Measurements from ENCODE around the gene SPEG. TPM values are rescaled to one million over a fixed set of nuclear protein-coding genes. Genes with fewer than 3 reads are reported as not detected.
A peak's percentile ranks its signal among the peaks of the same experiment; 100 is the strongest.

Gene SPEG
- total and polyA plus RNA-seq, 2 of the 13 experiments (the other 11 are each of a cell fraction or from before 2014, with no cell fraction given), result 0.18 to 0.24 TPM

- no peak for TF ChIP-seq RNF219 (CRISPR knock-in tag; IDR thresholded peaks at IDR 0.05)
- TF ChIP-seq TEF (CRISPR knock-in tag; IDR thresholded peaks at IDR 0.05), result no peak
- TF ChIP-seq MTF2 (CRISPR knock-in tag; IDR thresholded peaks at IDR 0.05; ENCODE audit: borderline replicate concordance), result no peak; the same call in 1 of the 2 replicates
- no peak for TF ChIP-seq CEBPZ (IDR thresholded peaks at IDR 0.05; ENCODE audit: low read length)
- no peak for TF ChIP-seq GPBP1L1 (CRISPR knock-in tag; IDR thresholded peaks at IDR 0.05)
- TF ChIP-seq MED8 (CRISPR knock-in tag; IDR thresholded peaks at IDR 0.05; ENCODE audit: insufficient replicate concordance), result peak; percentile 51
- 0 out of 2 replicates have a peak, but pooled peaks have one; percentile 45 for TF ChIP-seq ZNF556 (CRISPR knock-in tag; IDR thresholded peaks at IDR 0.05; ENCODE audit: borderline replicate concordance)
- TF ChIP-seq CBFB (CRISPR knock-in tag; IDR thresholded peaks at IDR 0.05), result no peak; the same call in 1 of the 2 replicates
- no peak for TF ChIP-seq NBN (conservative IDR thresholded peaks at IDR 0.05)
- TF ChIP-seq ZNF549 (CRISPR knock-in tag; IDR thresholded peaks at IDR 0.05), result no peak
- TF ChIP-seq SCMH1 (CRISPR knock-in tag; IDR thresholded peaks at IDR 0.05; ENCODE audit: borderline replicate concordance), result no peak
- TF ChIP-seq SP5 (CRISPR knock-in tag; IDR thresholded peaks at IDR 0.05; ENCODE audit: borderline replicate concordance, low read depth), result peak; percentile 91
- TF ChIP-seq ZNF670 (CRISPR knock-in tag; IDR thresholded peaks at IDR 0.05; ENCODE audit: borderline replicate concordance), result no peak
- TF ChIP-seq FOXO4 (CRISPR knock-in tag; conservative IDR thresholded peaks at IDR 0.05), result no peak
- TF ChIP-seq THAP7 (CRISPR knock-in tag; IDR thresholded peaks at IDR 0.05), result 0 out of 2 replicates have a peak, but pooled peaks have one; percentile 53
- peak; percentile 69; the same call in 1 of the 2 replicates for TF ChIP-seq ZSCAN25 (CRISPR knock-in tag; IDR thresholded peaks at IDR 0.05)
- TF ChIP-seq ZBTB26 (CRISPR knock-in tag; IDR thresholded peaks at IDR 0.05; ENCODE audit: borderline replicate concordance), result peak; percentile 56; the same call in 1 of the 2 replicates
These were observed 47.1 kb upstream of the SPEG start, which contains the start of gene DNPEP (continued) for GRCh38 chr2:219387306-219388120.
